KOPT-K1 (cell line): ENCODE data around the gene DCTN4.

Experiments used
- H3K27ac ChIP-seq: fragments of 200-600 bp; sonication (generic); 2 replicates; pipeline ENCODE4 v1.5.1; 2016; ENCODE audit warnings: antibody characterized with exemption, mild to moderate bottlenecking, low read depth, low read length; ENCODE audit not compliant: poor library complexity, severe bottlenecking
- H3K36me3 ChIP-seq: fragments of 200-600 bp; sonication (generic); 2 replicates; pipeline ENCODE4 v1.5.1; 2017; ENCODE audit warnings: antibody characterized with exemption, mild to moderate bottlenecking, low read length, moderate library complexity; ENCODE audit not compliant: insufficient read depth
- H3K9me3 ChIP-seq: fragments of 200-600 bp; sonication (generic); 2 replicates; pipeline ENCODE4 v1.5.1; 2017; ENCODE audit warnings: antibody characterized with exemption, low read length, mild to moderate bottlenecking; ENCODE audit not compliant: insufficient read depth, poor library complexity, severe bottlenecking

The DCTN4 gene

GRCh38 chr5:150672237-150672883 is 86.5 kb downstream of the DCTN4 start:
- H3K27ac ChIP-seq: no peak overlapping the region

GRCh38 chr5:150671509-150672236 is 87.1 kb downstream of the DCTN4 start:
- Histone ChIP-seq H3K27ac (no peak overlapping the region), H3K9me3 (no peaks in the 10 kb centered on the region), H3K36me3 (no peaks in the 10 kb centered on the region)

More at GRCh38 chr5:150672237-150672883, 86.5 kb downstream of the DCTN4 start:
- Histone ChIP-seq H3K9me3 (no peaks in the 10 kb centered on the region), H3K36me3 (no peaks in the 10 kb centered on the region)

GRCh38 chr5:150670948-150671310 is 87.9 kb downstream of the DCTN4 start:
- H3K27ac ChIP-seq: no peak overlapping the region
- H3K36me3 ChIP-seq: no peaks in the 10 kb centered on the region
- H3K9me3 ChIP-seq: no peaks in the 10 kb centered on the region

GRCh38 chr5:150670275-150670947 is 88.4 kb downstream of the DCTN4 start:
- no peak overlapping the region for H3K27ac ChIP-seq
- H3K9me3 ChIP-seq: no peaks in the 10 kb centered on the region
- no peaks in the 10 kb centered on the region for H3K36me3 ChIP-seq

GRCh38 chr5:150665044-150665443 is 93.8 kb downstream of the DCTN4 start:
- Histone ChIP-seq H3K27ac (no peak overlapping the region), H3K9me3 (no peaks in the 10 kb centered on the region), H3K36me3 (no peaks in the 10 kb centered on the region)

GRCh38 chr5:150663936-150664335 is 94.9 kb downstream of the DCTN4 start:
- Histone ChIP-seq H3K9me3 (no peaks in the 10 kb centered on the region), H3K36me3 (no peaks in the 10 kb centered on the region), H3K27ac (no peak overlapping the region)

- no peaks in the 10 kb centered on the region for H3K9me3 ChIP-seq
- H3K27ac ChIP-seq: no peak overlapping the region
- H3K36me3 ChIP-seq: no peaks in the 10 kb centered on the region
These were observed 95.9 kb downstream of the DCTN4 start for GRCh38 chr5:150662731-150663516.

GRCh38 chr5:150661821-150662596 is 96.8 kb downstream of the DCTN4 start:
- Histone ChIP-seq H3K27ac (no peak overlapping the region), H3K36me3 (no peaks in the 10 kb centered on the region), H3K9me3 (no peaks in the 10 kb centered on the region)

- no peaks in the 10 kb centered on the region for H3K36me3 ChIP-seq
- no peaks in the 10 kb centered on the region for H3K9me3 ChIP-seq
- H3K27ac ChIP-seq: no peak within 1 kb of the TSS
These were observed 97.7 kb downstream of the DCTN4 start, which contains the start of gene MYOZ3 for GRCh38 chr5:150661086-150661485. Gene MYOZ3 (plus strand): TSS chr5:150661251. CDS start chr5:150662942, 1,691 bp downstream.

- Histone ChIP-seq H3K36me3 (no peaks in the 10 kb centered on the region), H3K27ac (no peak overlapping the region), H3K9me3 (no peaks in the 10 kb centered on the region)
These were observed 98.5 kb downstream of the DCTN4 start for GRCh38 chr5:150660108-150660831.

- no peaks in the 10 kb centered on the region for H3K9me3 ChIP-seq
- H3K36me3 ChIP-seq: no peaks in the 10 kb centered on the region
- no peak overlapping the region for H3K27ac ChIP-seq
These were observed 99.3 kb downstream of the DCTN4 start for GRCh38 chr5:150659360-150660107.

GRCh38 chr5:150658699-150659265 is 100.0 kb downstream of the DCTN4 start:
- Histone ChIP-seq H3K9me3 (no peaks in the 10 kb centered on the region), H3K36me3 (no peaks in the 10 kb centered on the region), H3K27ac (no peak overlapping the region)
